Epithelial cell of proximal tubule (primary cell): ENCODE results near the gene DNAJB9. TPM values are rescaled to one million over a fixed set of nuclear protein-coding genes. Genes with fewer than 3 reads are reported as not detected.

ENCODE experiments used
- DNase-seq: peaks from one replicate; pipeline ENCODE4 v3.0.0-alpha.2; 2011; ENCODE audit warnings: low read depth
- H3K4me3 ChIP-seq: 2 replicates; pipeline ENCODE4 v1.5.1; 2011; ENCODE audit warnings: low read depth, mild to moderate bottlenecking, low read length
- CTCF ChIP-seq: conservative IDR thresholded peaks from 2 replicates; pipeline ENCODE4 v1.5.1; 2012; ENCODE audit warnings: low read depth, mild to moderate bottlenecking, low read length
- total RNA-seq: library from RNA; depleted of rRNA; stranded (reverse); fragments of >200 nt; gene quantifications from 2 replicates; pipeline ENCODE4 v1.2.3, GENCODE V29; 2015

The DNAJB9 gene
- 8.5 and 10.0 TPM in 2 replicates for total RNA-seq

DNA sequence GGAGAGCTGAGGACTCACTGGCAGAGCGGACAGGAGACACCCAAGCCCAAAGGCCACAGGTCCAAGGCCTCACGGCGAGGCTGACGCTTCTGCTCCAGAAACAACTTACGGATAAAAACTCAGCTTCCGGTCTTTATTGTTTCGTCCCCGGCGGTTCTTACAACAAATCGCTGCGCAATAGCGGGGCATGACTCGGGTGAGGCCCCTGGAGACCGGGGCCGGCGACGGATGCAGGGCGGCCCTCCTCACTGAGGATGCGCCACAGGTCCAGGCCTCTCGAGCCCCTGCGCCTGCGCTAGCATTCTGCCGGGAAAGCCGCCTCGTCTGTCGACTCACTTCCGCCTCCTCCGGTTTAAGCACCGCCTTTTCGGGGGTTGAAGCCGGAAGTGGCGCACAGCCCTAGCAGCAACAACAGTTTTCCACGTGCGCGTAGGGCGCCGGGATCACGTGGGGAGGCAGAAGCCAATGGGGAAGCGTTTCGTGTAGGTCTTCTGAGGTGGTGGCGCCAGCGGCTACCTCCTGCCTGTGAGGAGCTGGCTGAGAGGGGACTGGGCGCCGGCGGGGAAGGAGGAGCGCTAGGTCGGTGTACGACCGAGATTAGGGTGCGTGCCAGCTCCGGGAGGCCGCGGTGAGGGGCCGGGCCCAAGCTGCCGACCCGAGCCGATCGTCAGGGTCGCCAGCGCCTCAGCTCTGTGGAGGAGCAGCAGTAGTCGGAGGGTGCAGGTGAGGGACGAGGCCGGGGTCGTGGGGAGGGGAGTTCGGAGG lies at the start of gene DNAJB9, which contains the start of gene THAP5:
Gene DNAJB9 (plus strand): TSS at position 494 of the 765 bp plus-strand sequence. CDS start 1,853 bp downstream, outside the sequence.
Gene THAP5 (minus strand): TSS at position 326 of the 765 bp plus-strand sequence. CDS start 137 bp downstream, at position 189.
- H3K4me3 ChIP-seq = peak within 1 kb of the TSS; percentile 88
- no peak for TF ChIP-seq CTCF
- peak; percentile 92 for DNase-seq

DNA sequence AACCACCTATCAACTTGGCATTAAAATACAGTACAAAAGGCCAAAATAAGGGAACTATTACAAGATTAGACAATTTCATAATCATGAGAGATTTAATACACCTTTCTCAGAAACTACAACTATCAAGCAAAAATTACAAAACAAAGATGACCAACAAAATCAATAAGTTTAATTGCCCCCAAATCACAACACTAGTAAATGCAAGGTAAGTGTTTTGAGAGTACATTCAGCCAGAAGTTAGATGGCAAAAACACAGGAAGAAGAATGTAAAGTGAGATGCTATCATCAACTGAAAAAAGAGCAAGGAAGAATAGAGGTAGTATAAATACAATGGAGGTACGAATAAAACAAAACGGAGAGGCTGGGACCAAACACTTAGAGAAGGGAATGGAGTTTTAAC lies 46.9 kb upstream of the DNAJB9 start:
- H3K4me3 ChIP-seq = no peak overlapping the region
- no peak for TF ChIP-seq CTCF
- DNase-seq = no peak

DNA sequence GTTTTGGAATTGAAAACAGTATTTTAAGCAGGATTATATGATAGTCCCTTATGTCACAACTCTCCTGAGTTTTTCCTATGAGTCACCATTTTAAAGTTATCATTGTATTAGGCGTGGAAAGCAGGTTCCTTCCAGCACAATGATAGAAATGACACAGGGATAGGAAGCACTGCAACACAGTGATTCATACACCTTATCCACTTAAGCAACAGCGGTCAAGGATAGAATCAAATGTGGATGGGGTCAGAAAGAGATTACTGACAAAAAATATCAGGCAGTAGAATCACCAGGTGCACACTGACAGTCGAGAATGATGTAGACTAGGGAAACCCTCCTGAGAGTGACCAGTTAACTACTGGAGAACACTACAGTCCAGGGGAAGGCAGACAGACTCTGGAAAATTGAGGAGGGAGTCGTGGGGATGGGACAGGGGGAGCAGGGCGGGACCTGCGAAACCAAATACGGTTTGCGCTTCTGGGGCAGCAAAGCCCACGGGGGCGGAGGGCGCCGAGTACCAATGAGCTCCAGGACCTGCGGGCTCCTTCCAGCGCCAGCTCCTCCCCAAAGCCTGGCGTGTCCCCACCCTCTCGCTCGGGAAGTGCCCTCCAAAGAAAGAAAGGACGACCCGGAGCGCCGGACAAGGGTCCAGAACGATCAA lies 44.2 kb upstream of the DNAJB9 start:
- TF ChIP-seq CTCF = no peak
- H3K4me3 ChIP-seq = peak overlapping the region; percentile 69
- DNase-seq = peak; percentile 66

DNA sequence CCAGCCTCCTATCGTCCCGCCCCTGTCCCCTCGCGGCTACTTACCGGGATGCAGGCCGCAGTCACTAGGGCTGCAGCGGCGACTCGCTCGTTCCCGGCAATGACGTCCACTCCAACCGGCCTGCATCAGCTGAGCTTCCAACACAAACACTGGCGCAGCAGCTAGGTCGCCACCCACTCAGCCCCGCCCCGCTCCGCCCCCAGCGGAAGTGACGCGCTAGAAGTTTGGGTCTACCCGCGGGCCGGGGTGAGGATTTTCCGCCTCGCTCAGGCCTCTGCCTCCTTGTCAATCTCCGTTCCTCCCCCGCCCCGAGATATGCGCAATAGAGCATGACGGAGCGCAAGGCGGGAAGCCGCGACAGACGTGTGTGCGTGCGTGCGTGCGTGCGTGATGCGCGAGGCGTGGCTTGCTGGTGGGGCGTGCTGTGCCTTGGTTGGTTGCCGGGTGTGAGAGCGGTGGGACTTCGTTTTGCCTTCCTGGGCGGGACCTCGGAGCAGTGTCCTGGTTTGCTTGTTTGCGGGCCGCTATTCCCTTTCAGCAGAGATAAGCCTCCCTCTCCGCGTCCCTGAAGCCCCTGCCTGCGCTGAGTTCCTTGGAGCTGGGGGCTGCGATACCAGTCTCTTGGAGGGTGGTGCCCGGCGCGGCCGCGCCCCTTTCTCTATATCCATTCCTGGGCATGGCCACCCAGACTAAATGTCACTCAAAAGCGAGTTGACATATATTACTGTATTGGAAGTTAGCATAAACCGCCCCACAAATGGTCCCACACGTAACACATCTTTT lies 43.5 kb upstream of the DNAJB9 start, which contains the start of gene PNPLA8:
Gene PNPLA8 (minus strand): TSS at position 151 of the 783 bp plus-strand sequence. CDS start 10,644 bp downstream, outside the sequence.
- TF ChIP-seq CTCF = no peak
- DNase-seq = peak; percentile 83
- peak within 1 kb of the TSS; percentile 69 for H3K4me3 ChIP-seq

DNA sequence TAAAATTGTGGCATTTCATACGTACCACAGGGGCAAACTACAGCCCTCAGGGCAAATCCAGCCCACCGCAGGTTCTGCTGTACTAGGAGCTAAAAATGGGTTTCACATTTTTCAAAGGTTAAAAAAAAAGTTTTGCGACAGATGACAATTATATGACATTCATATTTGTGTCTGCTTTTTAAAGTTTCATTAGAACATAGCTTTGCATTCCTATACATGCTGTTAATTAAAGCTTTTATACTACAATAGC lies 43.0 kb upstream of the DNAJB9 start:
- DNase-seq = no peak
- TF ChIP-seq CTCF = no peak
- H3K4me3 ChIP-seq = peak overlapping the region; percentile 69

GRCh38 chr7:108528183-108528712 lies 41.4 kb upstream of the DNAJB9 start:
- DNase-seq = no peak
- H3K4me3 ChIP-seq = no peak overlapping the region
- TF ChIP-seq CTCF = no peak
